Mesothelial cell of epicardium (in vitro differentiated cells): ENCODE measurements around the gene CCDC183. TPM values are rescaled to one million over a fixed set of nuclear protein-coding genes. Genes with fewer than 3 reads are reported as not detected.
"Not testable (repeated sequence)": the region's sequence is repeated elsewhere in the genome, so short reads cannot be mapped to it uniquely, and the experiment has no call there.

Experiments
- DNase-seq, 2 experiments: peaks; one replicate each; pipeline ENCODE4 v3.0.0; 2021; ENCODE audit warnings: low spot score in 2 of 2; ENCODE audit not compliant: unreplicated experiment in 2 of 2
- H3K27ac Mint-ChIP-seq: 2 replicates; pipeline ENCODE4 v1.8.0; 2021; ENCODE audit warnings: mixed read lengths
- H3K27me3 Mint-ChIP-seq: 2 replicates; pipeline ENCODE4 v1.8.0; 2021; ENCODE audit warnings: low read depth, mixed read lengths
- H3K36me3 Mint-ChIP-seq: 2 replicates; pipeline ENCODE4 v1.8.0; 2021; ENCODE audit warnings: mixed read lengths
- H3K4me1 Mint-ChIP-seq: 2 replicates; pipeline ENCODE4 v1.8.0; 2021; ENCODE audit warnings: mixed read lengths
- H3K4me3 Mint-ChIP-seq: 2 replicates; pipeline ENCODE4 v1.8.0; 2021; ENCODE audit warnings: mild to moderate bottlenecking, moderate library complexity, mixed read lengths
- H3K9me3 Mint-ChIP-seq: 2 replicates; pipeline ENCODE4 v1.8.0; 2021; ENCODE audit warnings: mixed read lengths
- CTCF ChIP-seq: fragments of 200-600 bp; sonication (generic); IDR thresholded peaks from one replicate; pipeline ENCODE4 v1.5.0; 2021; ENCODE audit warnings: antibody characterized with exemption; ENCODE audit not compliant: unreplicated experiment
- total RNA-seq: library from RNA; stranded (reverse); gene quantifications from 3 replicates; pipeline ENCODE4 v1.2.1, GENCODE V29; 2021

The CCDC183 gene
- total RNA-seq, 1 donor from 2014 or later: 25.1 TPM

- Mint-ChIP-seq H3K4me3 (no peak overlapping the region), H3K27ac (peak overlapping the region; percentile 50), H3K4me1 (peaks cover 56% of the 10 kb centered on the region)
Measured at GRCh38 chr9:136794281-136794999, 1.7 kb upstream of the CCDC183 start.

DNA sequence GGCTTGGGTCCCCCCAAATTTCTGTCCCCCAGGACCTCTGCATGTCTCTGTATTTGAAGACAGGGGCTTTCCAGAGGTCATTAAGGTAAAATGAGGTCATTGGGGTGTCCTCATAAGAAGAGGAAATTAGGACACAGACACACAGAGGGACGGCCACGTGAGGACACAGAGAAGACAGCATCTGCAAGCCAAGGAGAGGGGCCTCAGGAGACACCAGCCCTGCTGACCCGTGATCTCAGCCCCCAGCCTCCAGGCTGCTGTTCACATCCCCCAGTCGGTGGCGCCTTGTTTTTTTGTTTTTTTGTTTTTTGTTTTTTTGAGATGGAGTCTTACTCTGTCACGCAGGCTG is 1.2 kb upstream of the CCDC183 start:
- Mint-ChIP-seq H3K4me3 (peak overlapping the region; percentile 22), H3K36me3 (peaks cover 6% of the 10 kb centered on the region), H3K27me3 (no peaks in the 10 kb centered on the region), H3K27ac (peak overlapping the region; percentile 50), H3K4me1 (peaks cover 52% of the 10 kb centered on the region), H3K9me3 (no peaks in the 10 kb centered on the region)
- no peak for DNase-seq
- TF ChIP-seq CTCF: no peak

More at GRCh38 chr9:136794281-136794999, 1.7 kb upstream of the CCDC183 start:
- H3K36me3 Mint-ChIP-seq: peaks cover 6% of the 10 kb centered on the region
- H3K27me3 Mint-ChIP-seq: no peaks in the 10 kb centered on the region
- TF ChIP-seq CTCF: no peak
- no peak for DNase-seq
- H3K9me3 Mint-ChIP-seq: no peaks in the 10 kb centered on the region

DNA sequence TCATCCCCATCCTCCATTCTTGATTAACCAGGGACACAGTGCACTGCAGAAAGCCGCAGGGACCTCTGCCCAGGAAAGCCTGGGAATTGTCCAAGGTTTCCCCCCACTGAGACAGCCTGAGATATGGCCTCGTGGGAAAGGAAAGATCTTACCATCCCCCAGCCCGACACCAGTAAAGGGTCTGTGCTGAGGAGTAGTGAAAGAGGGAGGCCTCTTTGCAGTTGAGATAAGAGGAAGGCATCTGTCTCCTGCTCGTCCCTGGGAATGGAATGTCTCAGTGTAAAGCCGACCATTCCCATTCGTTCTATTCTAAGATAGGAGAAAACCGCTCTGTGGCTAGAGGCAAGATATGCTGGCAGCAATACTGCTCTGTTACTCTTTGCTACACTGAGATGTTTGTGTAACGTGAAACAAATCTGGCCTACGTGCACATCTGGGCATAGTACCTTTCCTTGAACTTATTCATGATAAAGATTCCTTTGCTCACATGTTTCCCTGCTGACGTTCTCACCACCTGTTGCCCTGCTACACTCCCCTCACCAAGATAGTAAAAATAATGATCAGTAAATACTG is 723 bp downstream of the CCDC183 start:
- Mint-ChIP-seq H3K4me1 (peaks cover 56% of the 10 kb centered on the region), H3K4me3 (peak overlapping the region; percentile 57), H3K27ac (peak overlapping the region; percentile 97)
- peak in 1 of 2 experiments; percentile 61 for DNase-seq
- H3K36me3 Mint-ChIP-seq, H3K27me3 Mint-ChIP-seq, H3K9me3 Mint-ChIP-seq: not testable (repeated sequence)

DNA sequence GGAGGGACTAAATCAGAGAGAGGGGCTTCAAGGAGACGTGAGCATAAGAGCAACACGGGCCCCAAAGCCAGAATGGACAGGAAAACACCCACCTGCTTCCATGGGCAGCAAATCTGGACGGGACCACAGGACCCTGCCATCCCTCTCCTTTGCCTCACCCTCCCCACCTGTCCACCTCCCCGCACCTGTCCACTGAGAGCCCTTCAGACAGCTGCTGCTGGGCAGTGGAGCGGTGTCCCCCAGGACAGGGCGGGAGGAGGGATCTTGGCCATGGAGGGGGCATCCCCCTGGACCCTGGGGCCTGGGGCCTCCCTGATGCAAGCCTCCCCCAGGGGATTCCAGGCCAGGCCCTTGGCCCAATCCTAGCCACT is 2.6 kb downstream of the CCDC183 start:
- no peak for TF ChIP-seq CTCF
- Mint-ChIP-seq H3K4me3 (peak overlapping the region; percentile 64), H3K27ac (no peak overlapping the region), H3K4me1 (peaks cover 45% of the 10 kb centered on the region), H3K27me3 (no peaks in the 10 kb centered on the region), H3K9me3 (no peaks in the 10 kb centered on the region), H3K36me3 (peaks cover 3% of the 10 kb centered on the region)
- DNase-seq: no peak

DNA sequence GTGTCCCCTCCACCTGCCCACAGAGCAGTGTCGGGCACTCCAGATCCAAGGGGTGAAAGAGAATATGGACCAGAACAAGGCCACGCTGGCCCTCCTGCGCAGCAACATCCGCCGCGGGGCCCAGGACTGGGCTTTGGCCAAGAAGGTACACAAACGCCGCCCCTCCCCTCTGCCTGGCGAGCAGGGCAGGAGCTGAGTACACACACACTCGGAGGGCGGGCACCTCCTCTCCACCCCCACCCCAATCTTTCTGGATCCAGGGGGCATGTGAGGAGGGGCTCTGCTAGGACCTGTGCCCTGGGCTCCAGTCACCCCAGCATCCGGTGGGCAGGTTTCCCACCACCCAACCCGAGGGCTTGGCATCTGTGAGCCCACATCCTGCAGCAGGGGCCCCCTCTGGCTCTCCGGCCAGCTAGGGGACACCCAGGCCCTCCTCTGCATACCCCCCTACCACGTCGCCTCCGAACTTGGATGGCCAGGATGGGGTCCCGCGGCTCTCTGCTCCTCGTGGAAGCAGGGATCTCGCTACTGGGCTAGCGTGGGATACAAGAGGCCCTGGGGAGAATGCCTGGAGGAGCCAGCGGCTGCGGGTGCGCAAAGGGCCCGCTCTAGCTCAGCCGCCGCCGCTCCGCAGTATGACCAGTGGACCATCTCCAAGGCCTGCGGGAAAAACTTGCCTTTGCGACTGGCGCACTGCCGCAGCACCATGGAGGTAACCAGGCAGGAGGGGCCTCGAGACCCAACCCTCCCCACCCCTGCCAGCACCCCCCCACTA is 3.1 kb downstream of the CCDC183 start:
- Mint-ChIP-seq H3K27me3 (no peaks in the 10 kb centered on the region), H3K4me1 (peaks cover 43% of the 10 kb centered on the region), H3K9me3 (no peaks in the 10 kb centered on the region), H3K36me3 (peaks cover 7% of the 10 kb centered on the region), H3K4me3 (peak overlapping the region; percentile 64), H3K27ac (no peak overlapping the region)
- no peak for TF ChIP-seq CTCF
- no peak for DNase-seq
